GM21447 (cell line): ENCODE measurements around the gene FCGR3B.
"Not testable (repeated sequence)": the region's sequence is repeated elsewhere in the genome, so short reads cannot be mapped to it uniquely, and the experiment has no call there.

ENCODE experiments used
- ATAC-seq: cut with Tn5 transposase; IDR thresholded peaks from one replicate; pipeline ENCODE4 v1.9.1; 2021; ENCODE audit not compliant: unreplicated experiment

The FCGR3B gene

DNA sequence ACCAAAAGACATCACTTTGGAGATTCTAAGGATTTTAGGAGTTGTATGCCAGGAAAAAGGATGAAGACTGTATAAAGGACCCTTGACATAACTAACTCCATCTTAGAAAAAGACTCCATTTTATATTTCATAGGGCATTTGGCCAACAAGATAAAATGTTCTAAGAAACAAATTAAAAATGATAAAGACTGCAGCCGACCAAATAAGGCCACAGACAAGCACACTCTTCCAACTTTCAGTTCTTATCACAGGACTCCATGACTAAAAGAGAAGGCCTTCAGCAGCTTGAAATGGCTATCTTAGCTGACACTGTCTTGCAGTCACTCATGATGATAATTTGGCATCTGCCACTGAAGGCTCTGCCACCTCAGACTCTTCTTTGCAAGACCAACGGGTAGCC, 8.2 kb upstream of the FCGR3B start:
- ATAC-seq = not testable (repeated sequence)

DNA sequence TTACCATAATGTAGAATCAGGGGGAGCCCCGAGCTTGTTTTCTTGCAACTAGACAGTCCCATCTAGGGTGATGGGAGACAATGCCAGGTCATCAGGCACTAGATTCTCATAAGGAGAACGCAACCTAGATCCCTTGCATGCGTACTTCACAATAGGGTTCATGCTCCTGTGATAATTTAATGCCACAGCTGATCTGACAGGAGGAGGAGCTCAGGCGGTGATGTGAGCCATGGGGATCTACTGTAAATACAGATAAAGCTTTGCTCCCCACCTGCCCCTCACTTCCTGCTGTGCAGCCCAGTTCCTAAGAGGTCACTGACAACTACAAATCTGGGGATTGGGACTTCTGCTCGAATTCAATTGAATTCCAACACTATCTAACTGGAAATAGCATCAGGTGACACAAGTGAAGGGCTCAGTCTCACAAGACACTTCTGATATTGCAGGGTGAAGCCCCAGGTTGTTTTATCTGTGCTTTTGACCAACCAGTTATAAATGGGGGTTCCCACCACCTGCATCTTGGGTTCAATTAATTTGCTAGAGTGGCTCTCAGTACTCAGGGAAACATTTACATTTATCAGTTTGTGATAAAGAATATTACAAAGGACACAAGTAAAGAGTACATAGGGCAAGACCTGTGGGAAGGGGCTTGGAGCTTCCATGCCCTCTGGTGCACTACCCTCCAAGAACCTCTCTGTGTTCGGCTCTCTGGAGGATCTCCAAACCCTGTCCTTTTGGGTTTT, 7.4 kb upstream of the FCGR3B start:
- not testable (repeated sequence) for ATAC-seq

DNA sequence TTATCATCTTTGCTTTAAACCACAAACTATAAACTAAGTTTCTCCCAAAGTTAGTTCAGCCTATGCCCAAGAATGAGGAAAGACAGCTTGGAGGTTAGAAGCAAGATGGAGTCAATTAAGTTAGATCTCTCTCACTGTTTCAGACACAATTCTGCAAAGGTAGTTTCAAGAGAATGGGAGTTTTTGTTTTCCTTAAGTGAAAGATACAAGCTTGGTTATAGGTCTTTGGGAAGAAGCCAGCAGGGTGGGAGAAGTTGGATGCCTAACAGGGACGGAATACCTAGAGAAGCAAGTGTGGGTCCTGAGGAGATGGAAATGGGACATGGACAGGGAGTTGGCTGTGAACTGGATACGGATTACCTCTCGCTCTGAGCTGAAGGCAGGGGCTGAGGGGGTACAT, 6.0 kb upstream of the FCGR3B start:
- not testable (repeated sequence) for ATAC-seq

DNA sequence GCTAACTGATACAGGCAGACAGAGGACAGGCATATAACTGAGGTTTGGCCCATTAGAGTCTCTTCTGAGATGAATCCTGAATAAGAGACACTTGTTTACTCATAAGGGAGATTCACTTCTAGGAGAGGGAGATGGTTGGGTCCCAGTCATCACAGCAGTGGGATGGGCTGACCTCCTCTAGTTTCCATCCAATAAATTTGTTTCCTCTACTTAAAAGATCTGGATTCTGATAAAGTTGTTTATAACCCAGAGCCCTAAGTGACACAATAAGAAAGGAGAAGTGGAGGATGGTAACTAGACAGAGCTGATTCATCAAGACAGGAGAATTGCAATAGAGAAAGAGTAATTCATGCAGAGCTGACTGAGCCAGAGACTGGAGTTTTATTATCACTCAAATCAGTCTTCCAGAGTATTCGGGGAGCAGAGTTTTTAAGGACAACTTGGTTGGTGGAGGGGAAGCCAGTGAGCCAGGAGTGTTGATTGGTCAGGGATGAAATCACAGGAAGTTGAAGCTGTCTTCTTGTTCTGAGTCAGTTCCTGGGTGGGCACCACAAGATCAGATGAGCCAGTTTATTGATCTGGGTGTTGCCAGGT, 5.3 kb upstream of the FCGR3B start:
- not testable (repeated sequence) for ATAC-seq

DNA sequence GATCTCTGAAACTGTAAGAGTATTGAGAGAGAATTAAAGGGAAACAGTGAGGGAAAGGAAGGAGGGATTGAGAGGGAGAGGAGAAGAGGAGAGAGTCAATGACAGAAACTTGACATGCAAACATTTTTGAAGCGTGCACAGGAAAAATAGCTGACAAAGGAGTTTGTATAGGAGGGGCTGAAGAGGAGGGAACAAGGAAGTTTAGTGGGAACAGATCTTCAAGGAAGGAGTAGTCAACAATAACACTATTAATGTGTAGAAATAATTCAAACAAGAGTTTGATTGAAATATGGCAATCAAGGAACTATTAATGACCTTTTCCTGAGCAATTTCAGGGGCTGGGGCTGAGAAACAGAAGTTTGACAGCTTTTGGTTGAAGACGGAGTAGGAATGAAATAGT, 4.0 kb upstream of the FCGR3B start:
- ATAC-seq = not testable (repeated sequence)

DNA sequence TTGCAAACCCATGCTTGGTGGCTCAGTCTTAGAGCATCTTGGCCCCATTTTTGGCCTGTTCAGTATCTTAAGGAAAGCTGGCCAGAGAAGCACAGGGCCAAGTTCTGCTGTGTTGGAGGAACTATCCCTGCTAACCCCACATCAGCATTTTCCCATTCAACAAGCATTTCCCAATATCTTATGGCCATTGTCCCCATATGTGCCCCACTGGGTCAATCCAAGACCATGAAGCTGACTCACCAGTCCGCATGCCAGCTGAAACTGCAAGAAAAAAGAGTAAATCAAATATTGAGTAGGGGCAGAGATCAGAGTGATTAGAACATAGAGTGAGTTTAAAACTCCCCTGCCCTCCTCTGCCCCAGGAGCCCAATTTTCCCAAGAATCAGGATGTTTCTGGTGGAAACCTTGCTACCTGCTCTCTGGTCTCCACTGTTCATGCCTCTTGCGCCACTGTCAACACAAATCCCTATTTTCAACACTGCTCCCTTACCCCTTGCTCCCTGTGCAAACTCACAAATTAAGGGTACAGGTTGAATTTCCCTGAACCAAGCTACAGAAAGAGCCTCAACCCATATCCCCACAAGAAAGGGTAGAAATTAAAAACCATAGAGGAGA, 741 bp downstream of the FCGR3B start:
- not testable (repeated sequence) for ATAC-seq

DNA sequence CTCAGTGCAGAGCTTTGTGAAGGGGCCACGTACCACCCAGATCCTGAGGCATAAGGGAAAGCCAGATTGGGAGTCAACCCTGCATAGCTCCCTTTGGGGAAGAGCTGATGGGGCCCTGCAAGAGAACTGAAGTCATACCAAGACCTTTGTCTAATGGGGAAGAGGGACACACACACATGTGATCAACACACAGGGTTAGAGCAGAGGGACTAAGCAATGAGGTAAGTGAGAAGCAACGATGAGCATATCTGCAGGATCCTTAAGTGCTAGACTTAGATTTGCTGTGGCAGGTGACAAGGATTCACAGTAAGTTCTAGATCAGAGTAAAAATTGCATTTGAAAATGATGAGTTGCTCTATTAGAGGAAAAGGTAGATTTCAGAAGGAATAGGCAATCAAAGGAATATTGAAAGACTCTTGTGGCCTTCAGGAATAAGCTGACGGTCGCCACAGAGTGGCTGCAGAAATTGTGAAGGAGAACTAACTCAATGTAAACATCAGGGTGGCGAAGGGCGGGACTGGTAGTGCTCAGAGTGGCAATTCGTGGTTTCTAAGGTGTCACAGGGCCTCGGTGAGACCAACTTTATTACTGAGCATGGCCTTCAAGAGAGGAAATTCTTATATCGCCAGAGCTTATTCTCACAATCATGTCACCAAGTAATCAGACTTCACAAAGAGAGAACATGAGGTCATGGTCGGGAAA, 4.4 kb downstream of the FCGR3B start:
- ATAC-seq = not testable (repeated sequence)

DNA sequence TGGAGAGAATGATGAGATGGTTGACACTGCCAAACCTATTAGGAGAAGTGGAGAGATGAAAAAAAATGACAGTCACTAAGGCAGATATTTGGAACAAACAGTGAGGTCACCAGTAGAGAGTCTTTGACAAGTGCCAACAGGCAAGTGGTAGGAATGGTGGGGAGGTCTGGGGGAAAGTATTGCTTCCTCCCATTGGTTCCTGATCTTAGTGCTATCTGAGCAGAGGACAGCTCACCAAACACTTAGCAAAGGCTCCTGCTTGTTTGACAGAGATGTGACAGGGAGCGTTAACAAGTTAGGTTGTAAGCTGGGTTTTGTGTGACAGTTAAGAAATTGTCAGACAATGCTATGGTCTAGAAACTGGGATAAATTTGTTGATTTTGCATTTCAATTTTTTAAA, 6.4 kb downstream of the FCGR3B start:
- not testable (repeated sequence) for ATAC-seq

DNA sequence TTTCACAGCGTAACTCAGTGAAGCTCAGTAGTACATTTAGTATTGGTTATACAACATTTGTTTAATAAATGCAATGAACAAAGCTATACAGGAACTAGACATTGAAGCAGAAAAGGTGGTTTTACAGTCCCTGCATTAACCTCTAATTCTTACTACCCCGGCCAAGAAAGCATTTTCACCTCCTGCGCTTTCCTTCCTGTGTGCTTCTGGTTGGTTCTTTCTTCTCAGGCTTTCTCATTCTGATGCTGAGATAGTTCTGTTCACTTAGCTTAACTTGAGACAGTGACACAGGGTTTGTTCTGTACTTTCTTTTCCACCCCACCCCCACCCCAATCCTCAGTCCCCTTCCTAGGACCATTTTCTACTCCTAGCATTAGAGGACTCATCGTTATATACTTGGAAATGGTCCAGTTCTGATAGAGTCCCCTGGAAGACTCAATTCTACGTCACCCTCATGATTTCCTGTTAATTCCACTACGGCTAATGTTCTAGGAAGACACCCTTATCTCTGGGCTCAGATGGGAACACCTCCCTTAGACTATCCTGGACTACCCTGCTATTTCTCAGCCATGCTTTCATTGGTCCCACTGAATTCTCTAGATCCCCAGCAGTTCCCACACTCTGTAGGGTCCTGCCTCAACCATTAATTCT, 7.5 kb downstream of the FCGR3B start:
- peak; percentile 37 for ATAC-seq

DNA sequence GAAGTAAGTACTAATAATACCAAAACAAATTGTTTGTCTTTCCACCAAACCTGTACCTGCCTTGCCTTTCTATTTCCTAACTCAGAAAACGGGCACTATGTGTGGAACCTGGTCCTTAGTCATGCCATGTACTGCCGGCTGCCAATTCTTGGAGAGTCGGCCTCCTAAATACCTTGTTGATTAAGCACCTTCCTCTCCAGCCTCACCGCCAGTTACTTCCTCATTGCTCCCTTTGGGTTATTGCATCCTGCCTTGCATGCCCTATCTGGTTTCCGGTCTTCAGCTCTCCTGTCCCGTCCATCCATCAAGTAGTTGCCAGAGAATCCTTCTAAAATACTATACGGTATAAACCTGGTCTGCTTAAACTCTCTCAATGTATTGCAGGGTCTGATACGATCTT, 8.9 kb downstream of the FCGR3B start:
- ATAC-seq = peak; percentile 35

DNA sequence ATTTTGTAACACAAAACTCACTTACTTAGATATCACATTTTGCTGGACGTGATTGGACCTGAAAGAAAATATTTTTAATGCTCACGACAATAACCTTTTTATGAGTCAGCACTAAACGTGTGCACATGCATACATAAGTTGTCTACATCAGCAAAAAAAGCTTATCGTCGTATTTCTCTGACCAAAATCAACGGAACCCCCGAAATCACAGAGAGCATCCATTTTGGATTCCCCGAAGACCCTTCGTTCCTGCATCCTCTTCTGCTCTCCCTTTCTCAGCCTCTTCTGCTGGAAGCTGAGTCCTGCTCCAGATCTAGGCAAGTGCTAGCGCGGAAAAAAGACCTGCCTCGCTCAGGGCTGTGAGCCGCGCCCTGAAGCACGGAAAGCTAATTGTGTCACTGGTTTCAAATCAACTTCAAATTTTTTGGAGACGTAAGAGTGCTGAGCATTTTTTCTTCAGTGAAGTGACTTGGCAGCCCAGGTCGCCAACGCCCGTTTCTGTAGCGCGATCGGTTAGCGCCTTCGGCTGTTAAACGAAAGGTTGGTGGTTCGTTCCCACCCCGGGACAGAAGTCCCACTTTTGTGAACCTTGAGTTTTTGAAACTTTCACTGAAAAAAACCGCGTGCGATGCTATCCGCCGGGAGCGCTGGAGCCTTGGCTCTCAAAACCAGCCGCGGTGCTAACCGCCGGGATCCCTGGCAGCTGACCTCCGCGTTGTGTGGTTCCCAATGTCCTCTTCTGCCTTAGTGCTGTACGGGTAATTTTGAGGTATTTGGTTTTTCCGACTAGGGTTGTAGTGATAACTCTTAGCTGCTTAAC, 9.6 kb downstream of the FCGR3B start:
- ATAC-seq = peak; percentile 43

DNA sequence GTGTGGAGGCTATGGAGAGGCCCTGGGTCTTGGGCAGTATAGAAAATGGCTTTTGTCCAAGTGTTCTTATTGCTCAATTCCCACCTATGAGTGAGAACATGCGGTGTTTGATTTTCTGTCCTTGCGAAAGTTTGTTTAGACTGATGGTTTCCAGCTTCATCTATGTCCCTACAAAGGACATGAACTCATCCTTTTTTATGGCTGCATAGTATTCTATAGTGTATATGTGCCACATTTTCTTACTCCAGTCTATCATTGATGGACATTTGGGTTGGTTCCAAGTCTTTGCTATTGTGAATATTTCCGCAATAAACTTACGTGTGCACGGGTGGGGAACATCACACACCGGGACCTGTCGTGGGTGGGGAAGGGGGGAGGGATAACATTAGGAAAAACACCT, 10.6 kb downstream of the FCGR3B start:
- not testable (repeated sequence) for ATAC-seq

DNA sequence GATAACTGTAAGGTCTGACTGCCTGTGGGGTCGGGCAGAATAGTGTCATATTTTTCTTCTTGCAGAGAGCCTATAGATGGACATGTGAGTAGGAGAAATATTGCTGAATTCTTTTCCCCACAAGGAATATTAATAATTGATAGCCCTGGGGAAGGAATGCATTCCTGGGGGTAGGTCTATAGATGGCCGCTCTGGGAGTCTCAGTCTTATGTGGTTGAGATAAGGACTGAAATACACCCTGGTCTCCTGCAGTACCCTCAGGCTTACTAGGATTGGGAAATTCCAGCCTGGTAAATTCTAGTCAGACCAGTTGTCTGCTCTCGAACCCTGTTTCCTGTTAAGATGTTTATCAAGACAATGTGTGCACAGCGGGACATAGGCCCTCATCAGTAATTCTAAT, 12.5 kb downstream of the FCGR3B start:
- ATAC-seq = not testable (repeated sequence)

DNA sequence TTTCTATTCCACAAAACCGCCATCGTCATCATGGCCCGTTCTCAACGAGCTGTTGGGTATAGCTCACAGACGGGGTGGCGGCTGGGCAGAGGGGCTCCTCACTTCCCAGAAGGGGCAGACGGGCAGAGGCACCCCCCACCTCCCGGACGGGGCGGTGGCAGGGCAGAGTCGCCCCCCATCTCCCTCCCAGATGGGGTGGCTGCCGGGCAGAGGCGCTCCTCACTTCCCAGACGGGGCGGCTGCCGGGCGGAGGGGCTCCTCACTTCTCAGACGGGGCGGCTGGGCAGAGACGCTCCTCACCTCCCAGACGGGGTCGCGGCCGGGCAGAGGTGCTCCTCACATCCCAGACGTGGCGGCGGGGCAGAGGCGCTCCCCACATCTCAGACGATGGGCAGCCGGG, 14.6 kb downstream of the FCGR3B start:
- ATAC-seq = not testable (repeated sequence)

DNA sequence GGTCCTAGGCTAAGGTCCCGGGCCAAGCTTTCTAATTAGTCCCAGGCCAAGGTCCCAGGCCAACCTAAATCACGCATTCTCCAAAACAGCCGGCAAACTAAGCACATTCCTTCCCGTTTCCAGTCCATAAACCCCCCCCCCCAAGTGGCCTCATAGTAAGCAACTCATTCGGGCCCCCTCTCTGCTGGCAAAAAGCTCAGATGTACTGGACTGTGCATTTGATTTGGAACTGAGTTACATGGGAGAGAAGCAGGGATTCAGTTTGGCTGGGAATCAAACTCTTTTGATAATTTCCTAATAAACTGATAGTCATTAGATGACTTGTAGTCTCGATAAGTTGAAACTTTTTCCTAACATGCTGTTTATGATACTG, 17.8 kb downstream of the FCGR3B start:
- ATAC-seq = not testable (repeated sequence)

DNA sequence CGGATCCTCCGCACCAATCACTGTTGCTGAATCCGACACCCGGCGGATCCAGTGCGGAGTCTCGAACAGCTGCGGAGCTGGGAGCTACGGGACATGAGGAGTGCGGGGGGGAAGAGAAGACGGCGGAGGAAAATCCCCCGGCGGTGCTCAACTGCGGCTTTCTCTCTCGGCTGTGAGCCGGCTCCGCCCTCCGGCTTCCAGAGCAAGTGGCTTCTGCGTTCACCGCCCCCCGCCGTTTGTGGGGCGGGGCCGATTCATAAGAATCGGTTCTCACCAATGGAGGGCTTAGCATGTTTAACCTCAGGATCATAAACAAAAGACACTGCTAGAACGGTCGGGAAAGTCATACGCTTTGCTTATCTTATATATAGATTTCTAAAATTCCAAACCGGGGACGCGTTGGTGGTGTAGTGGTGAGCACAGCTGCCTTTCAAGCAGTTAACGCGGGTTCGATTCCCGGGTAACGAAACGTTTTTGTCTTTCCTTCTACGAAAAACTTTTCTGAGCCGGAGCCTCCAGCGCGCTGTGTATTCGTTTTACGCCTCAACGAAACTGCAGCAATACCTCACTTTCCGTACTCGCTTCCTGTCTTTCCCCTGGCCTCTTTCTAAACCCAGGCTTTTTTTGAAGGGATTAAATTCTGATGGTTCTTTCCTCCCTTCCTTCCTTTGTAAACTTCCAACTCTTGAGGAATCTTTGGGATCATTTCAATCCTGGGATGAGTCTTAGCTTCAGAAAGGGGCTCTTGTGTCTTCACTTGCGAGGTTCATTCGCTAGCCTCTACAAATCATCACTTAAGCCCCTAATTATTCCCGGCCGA, 18.4 kb downstream of the FCGR3B start:
- ATAC-seq = peak; percentile 86

DNA sequence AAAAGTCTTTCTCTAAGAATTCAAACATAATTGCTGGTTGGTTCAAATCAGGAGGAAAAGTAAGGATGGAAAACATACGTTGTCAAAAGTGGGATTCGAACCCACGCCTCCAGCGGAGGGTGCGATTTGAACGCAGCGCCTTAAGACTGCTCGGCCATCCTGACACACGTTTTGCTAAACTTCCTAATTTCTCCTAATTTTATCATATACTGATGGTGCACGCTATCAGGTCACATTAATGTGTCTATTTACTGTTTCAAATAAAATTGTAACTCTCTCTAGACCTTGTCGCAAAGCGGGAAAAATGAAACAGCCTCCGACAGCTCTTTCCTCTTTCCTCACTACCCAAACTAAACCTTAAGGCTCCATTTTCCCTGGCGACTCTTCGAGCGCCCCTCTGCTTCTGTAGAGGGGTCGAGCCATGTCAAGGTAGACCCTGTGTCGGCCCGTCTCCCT, 19.1 kb downstream of the FCGR3B start:
- ATAC-seq = peak; percentile 11

DNA sequence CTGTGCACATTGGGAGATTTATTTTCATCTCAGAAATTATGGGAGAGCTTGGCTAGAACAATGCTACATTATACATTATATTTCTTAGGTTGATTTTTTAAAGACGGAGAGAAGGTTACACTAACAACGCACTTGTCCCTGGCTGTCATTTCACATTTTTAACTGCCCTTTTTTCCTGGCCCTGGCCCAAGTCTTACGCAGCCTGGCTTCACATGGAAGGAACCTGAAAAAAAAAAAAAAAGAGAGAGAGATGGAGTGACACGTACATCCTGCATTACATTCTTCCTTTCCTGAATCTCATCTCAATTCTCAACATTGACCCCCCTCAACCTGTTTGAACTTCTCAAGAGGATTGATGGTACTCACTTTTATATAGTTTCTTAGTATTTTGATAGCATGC, 20.8 kb downstream of the FCGR3B start:
- not testable (repeated sequence) for ATAC-seq
